HCT116 (cell line): Measurements from ENCODE around the gene PBX3. TPM values are rescaled to one million over a fixed set of nuclear protein-coding genes. Genes with fewer than 3 reads are reported as not detected.

Source experiments
- ATAC-seq: fragments of 200-7000 bp; cut with Tn5 transposase; 2 replicates; pipeline ENCODE4 v1.9.1; 2020; ENCODE audit warnings: mild to moderate bottlenecking, moderate library complexity
- BruUV-seq: library from RNA; stranded (reverse); fragments of 400-500 nt; replicated peaks from 2 replicates; lab custom pipeline; 2021; lab: Mats Ljungman, UMichigan
- CTCF ChIA-PET: fragments of 300-600 bp; sonication (Branson Sonifier 250); formaldehyde crosslinking; loops from one replicate; lab custom pipeline; 2021; ENCODE audit warnings: antibody characterized with exemption; lab: Charles Lee
- POLR2A ChIA-PET: fragments of 300-600, 350-600 bp; sonication (Branson Sonifier 250); formaldehyde crosslinking; loops from one replicate; lab custom pipeline; 2021; ENCODE audit warnings: antibody characterized with exemption; lab: Charles Lee
- RAD21 ChIA-PET, 2 experiments: fragments of 300-600 bp; sonication (Branson Sonifier 250); formaldehyde crosslinking; loops; one replicate each; lab custom pipeline; 2023; ENCODE audit warnings: low total read pairs in 2 of 2; ENCODE audit not compliant: uncharacterized antibody in 2 of 2, unreplicated experiment in 2 of 2, low non-redundant PET in 1 of 2; lab: Charles Lee
- DNase-seq: peaks from one replicate; pipeline ENCODE4 v3.0.0-alpha.2; 2010; ENCODE audit warnings: low read depth, low spot score
- H2AFZ ChIP-seq: fragments of 200-600 bp; shearing (Covaris generic), sonication (generic); 2 replicates; pipeline ENCODE4 v1.6.1; 2017; ENCODE audit warnings: low read depth, mixed run types, mixed read lengths, antibody characterized with exemption, low read length; ENCODE audit not compliant: poor library complexity, severe bottlenecking
- H3K27ac ChIP-seq: 2 replicates; pipeline ENCODE4 v1.5.1; 2012; ENCODE audit warnings: low read depth, low read length
- H3K27me3 ChIP-seq: fragments of 200-600 bp; sonication (generic); 2 replicates; pipeline ENCODE4 v1.6.1; 2016; ENCODE audit warnings: mixed run types, low read length, mixed read lengths; ENCODE audit not compliant: insufficient read depth
- H3K36me3 ChIP-seq, 2 experiments: fragments of 200-500 bp in 1 of 2; fragments of 200-600 bp in 1 of 2; sonication (Bioruptor generic) in 1 of 2; sonication (generic) in 1 of 2; 2 replicates each; pipeline versions ENCODE4 v1.5.1 to v1.6.1; 2014 to 2016; ENCODE audit warnings: low read length in 2 of 2, inconsistent platforms in 1 of 2, mixed read lengths in 1 of 2, mixed run types in 1 of 2; ENCODE audit not compliant: insufficient read depth in 2 of 2, control insufficient read depth in 1 of 2
- H3K4me1 ChIP-seq, 2 experiments: fragments of 200-600 bp in 1 of 2; sonication (generic) in 1 of 2; 2 replicates each; pipeline versions ENCODE4 v1.5.1 to v1.6.1; 2012 to 2017; ENCODE audit warnings: low read length in 2 of 2, inconsistent platforms in 1 of 2, mild to moderate bottlenecking in 1 of 2, mixed read lengths in 1 of 2, mixed run types in 1 of 2, moderate library complexity in 1 of 2; ENCODE audit not compliant: insufficient read depth in 2 of 2, control insufficient read depth in 1 of 2
- H3K4me2 ChIP-seq: fragments of 200-600 bp; sonication (generic); 2 replicates; pipeline ENCODE4 v1.6.1; 2017; ENCODE audit warnings: mixed run types, low read length, mixed read lengths
- H3K4me3 ChIP-seq, 2 experiments: fragments of 200-600 bp in 1 of 2; sonication (generic) in 1 of 2; replicated peaks in 1 of 2; 2 replicates each; pipeline ENCODE4 v1.5.1; 2011 to 2016; ENCODE audit warnings: low read length in 2 of 2, control low read depth in 1 of 2, low read depth in 1 of 2, mild to moderate bottlenecking in 1 of 2, mixed read lengths in 1 of 2, mixed run types in 1 of 2
- H3K79me2 ChIP-seq: fragments of 200-600 bp; sonication (generic); 2 replicates; pipeline ENCODE4 v1.6.1; 2017; ENCODE audit warnings: mild to moderate bottlenecking, mixed run types, low read length, moderate library complexity, mixed read lengths; ENCODE audit not compliant: insufficient read depth
- H3K9ac ChIP-seq: fragments of 200-600 bp; sonication (generic); 2 replicates; pipeline ENCODE4 v1.6.1; 2016; ENCODE audit warnings: low read length, mixed read lengths
- H3K9me2 ChIP-seq: fragments of 200-600 bp; sonication (generic), shearing (Covaris generic); 2 replicates; pipeline ENCODE4 v1.6.1; 2017; ENCODE audit warnings: mixed run types, mild to moderate bottlenecking, moderate library complexity; ENCODE audit not compliant: insufficient read depth
- H3K9me3 ChIP-seq, 2 experiments: fragments of 200-500 bp in 1 of 2; fragments of 200-600 bp in 1 of 2; sonication (Bioruptor generic) in 1 of 2; sonication (generic) in 1 of 2; 2 replicates each; pipeline ENCODE4 v1.6.1; 2014 to 2017; ENCODE audit warnings: low read length in 2 of 2, mixed read lengths in 2 of 2, inconsistent platforms in 1 of 2, low read depth in 1 of 2, mild to moderate bottlenecking in 1 of 2, mixed run types in 1 of 2, moderate library complexity in 1 of 2; ENCODE audit not compliant: control insufficient read depth in 1 of 2, insufficient read depth in 1 of 2
- H4K20me1 ChIP-seq: fragments of 200-600 bp; sonication (generic), shearing (Covaris generic); 2 replicates; pipeline ENCODE4 v1.6.1; 2017; ENCODE audit warnings: mixed run types, mild to moderate bottlenecking, moderate library complexity; ENCODE audit not compliant: insufficient read depth
- CBX3 ChIP-seq: IDR thresholded peaks from 2 replicates; pipeline ENCODE4 v1.6.1; 2012; ENCODE audit warnings: low read depth
- CEBPB ChIP-seq: IDR thresholded peaks from 2 replicates; pipeline ENCODE4 v1.6.1; 2012; ENCODE audit warnings: low read depth
- EZH2 ChIP-seq: fragments of 200-600 bp; sonication (generic); IDR thresholded peaks from 2 replicates; pipeline ENCODE4 v1.6.1; 2017; ENCODE audit warnings: antibody characterized with exemption, mixed run types
- FOSL1 ChIP-seq: IDR thresholded peaks from 2 replicates; pipeline ENCODE4 v1.6.1; 2012; ENCODE audit warnings: low read depth
- POLR2AphosphoS5 ChIP-seq: IDR thresholded peaks from 2 replicates; pipeline ENCODE4 v1.6.1; 2011; ENCODE audit warnings: mild to moderate bottlenecking, low read depth, low read length, moderate library complexity
- RAD21 ChIP-seq: IDR thresholded peaks from 2 replicates; pipeline ENCODE4 v1.6.1; 2012; ENCODE audit warnings: low read depth, mild to moderate bottlenecking
- REST ChIP-seq: IDR thresholded peaks from 2 replicates; pipeline ENCODE4 v1.6.1; 2012; ENCODE audit warnings: low read depth
- SIN3A ChIP-seq: IDR thresholded peaks from 2 replicates; pipeline ENCODE4 v1.6.1; 2012; ENCODE audit warnings: low read depth
- SP1 ChIP-seq: IDR thresholded peaks from 2 replicates; pipeline ENCODE4 v1.6.1; 2012; ENCODE audit warnings: low read depth
- SRF ChIP-seq: IDR thresholded peaks from 2 replicates; pipeline ENCODE4 v1.6.1; 2012; ENCODE audit warnings: low read depth
- TCF7L2 ChIP-seq: IDR thresholded peaks from 2 replicates; pipeline ENCODE4 v1.7.0; 2011; ENCODE audit warnings: borderline replicate concordance, inconsistent platforms; ENCODE audit not compliant: insufficient read depth, insufficient read length; ENCODE audit errors: extremely low read depth
- ZBTB33 ChIP-seq: IDR thresholded peaks from 2 replicates; pipeline ENCODE4 v1.6.1; 2011; ENCODE audit warnings: mild to moderate bottlenecking, low read length, moderate library complexity; ENCODE audit not compliant: insufficient replicate concordance; ENCODE audit errors: extremely low read depth
- ZFX ChIP-seq: fragments of 450-650 bp; IDR thresholded peaks from 2 replicates; pipeline ENCODE4 v1.6.1; 2017
- intact Hi-C: fragments of 100-400 bp; cut with micrococcal nuclease; formaldehyde crosslinking; loops from 2 replicates; pipeline ENCODE4 v1.10.0; 2022
- total RNA-seq: library from RNA; stranded (reverse); gene quantifications from one replicate; pipeline ENCODE4 v1.2.1, GENCODE V29; 2021; ENCODE audit not compliant: unreplicated experiment

PBX3 gene
- total RNA-seq, 1 experiment from 2014 or later: 13.5 TPM

GRCh38 chr9:125966466-125966865 is 219.3 kb downstream of the PBX3 start (continued):
- TF ChIP-seq ZFX: no peak
- no peak for TF ChIP-seq SP1
- no peak for TF ChIP-seq CBX3

GRCh38 chr9:125966959-125967711 is 220.0 kb downstream of the PBX3 start:
- no peak for DNase-seq
- TF ChIP-seq FOSL1 (no peak), SIN3A (no peak), EZH2 (no peak), POLR2AphosphoS5 (no peak)
- TF ChIP-seq, all 23 proteins: peak for 0
- H3K9ac ChIP-seq: no peak overlapping the region
- ChIA-PET POLR2A (no interaction called here), CTCF (no interaction called here), RAD21 (no interaction called here)
- intact Hi-C loops: no loop called here
- H2AFZ ChIP-seq: no peak overlapping the region
- no peak for ATAC-seq
- H3K4me3 ChIP-seq: no peak overlapping the region
- no peaks in the 10 kb centered on the region for H3K79me2 ChIP-seq
- no TSS peak for BruUV-seq
- H3K4me1 ChIP-seq: no peaks in the 10 kb centered on the region
- H3K4me2 ChIP-seq: no peak overlapping the region
- no peaks in the 10 kb centered on the region for H4K20me1 ChIP-seq
- no peaks in the 10 kb centered on the region for H3K9me2 ChIP-seq
- no peaks in the 10 kb centered on the region for H3K36me3 ChIP-seq
- H3K9me3 ChIP-seq: no peaks in the 10 kb centered on the region
- H3K27me3 ChIP-seq: no peaks in the 10 kb centered on the region
- no peak overlapping the region for H3K27ac ChIP-seq

GRCh38 chr9:125968714-125969374 is 221.7 kb downstream of the PBX3 start:
- POLR2A ChIA-PET: no interaction called here
- Histone ChIP-seq H3K27ac (no peak overlapping the region), H3K79me2 (no peaks in the 10 kb centered on the region), H3K9me2 (no peaks in the 10 kb centered on the region), H3K4me3 (no peak overlapping the region), H3K4me2 (no peak overlapping the region), H3K9ac (no peak overlapping the region), H3K4me1 (no peaks in the 10 kb centered on the region), H2AFZ (no peak overlapping the region), H3K9me3 (no peaks in the 10 kb centered on the region), H3K36me3 (no peaks in the 10 kb centered on the region), H4K20me1 (no peaks in the 10 kb centered on the region), H3K27me3 (no peaks in the 10 kb centered on the region)
- intact Hi-C loops: no loop called here
- ATAC-seq (no peak), DNase-seq (no peak)
- BruUV-seq: no TSS peak
- RAD21 ChIA-PET: no interaction called here
- CTCF ChIA-PET: no interaction called here
- TF ChIP-seq TCF7L2: no peak
- TF ChIP-seq SRF: no peak
- no peak for TF ChIP-seq REST
- no peak for TF ChIP-seq CEBPB
- no peak for TF ChIP-seq ZBTB33
- no peak for TF ChIP-seq SP1
- TF ChIP-seq RAD21: no peak
